Endothelial cell of umbilical vein (primary cell): ENCODE data around the gene CELSR3.

Experiments used
- EZH2 ChIP-seq: IDR thresholded peaks from 2 replicates; pipeline ENCODE4 v1.6.1; 2012; ENCODE audit warnings: borderline replicate concordance, low read depth, mild to moderate bottlenecking, moderate library complexity, low read length, inconsistent platforms; ENCODE audit not compliant: severe bottlenecking
- FOS ChIP-seq: IDR thresholded peaks from 2 replicates; pipeline ENCODE4 v1.6.1; 2011; ENCODE audit warnings: mild to moderate bottlenecking, low read length, moderate library complexity, borderline replicate concordance; ENCODE audit not compliant: insufficient read depth
- JUN ChIP-seq: IDR thresholded peaks from 2 replicates; pipeline ENCODE4 v1.6.1; 2011; ENCODE audit warnings: borderline replicate concordance, low read depth; ENCODE audit not compliant: insufficient read length, insufficient read depth
- MYC ChIP-seq: IDR thresholded peaks from one replicate; pipeline ENCODE4 v1.6.1; 2011; ENCODE audit warnings: mild to moderate bottlenecking, low read depth, low read length
- POLR2A ChIP-seq: IDR thresholded peaks from 2 replicates; pipeline ENCODE4 v1.6.1; 2012; ENCODE audit warnings: low read depth, mild to moderate bottlenecking, control low read depth, low read length
- POLR2AphosphoS5 ChIP-seq: IDR thresholded peaks from 2 replicates; pipeline ENCODE4 v1.6.1; 2012; ENCODE audit warnings: low read depth, mild to moderate bottlenecking, control low read depth, low read length, moderate library complexity; ENCODE audit not compliant: insufficient read depth
- TF ChIP-seq, protein P1 (sequence below), 2 donors: IDR thresholded peaks; 1 replicate in 1 of 2; 2 replicates in 1 of 2; pipeline ENCODE4 v1.5.1; 2011; ENCODE audit warnings: low read length in 2 of 2, mild to moderate bottlenecking in 2 of 2, moderate library complexity in 2 of 2, control low read depth in 1 of 2, inconsistent platforms in 1 of 2, low read depth in 1 of 2; ENCODE audit not compliant: insufficient read depth in 1 of 2; ENCODE audit errors: extremely low read depth in 1 of 2
- TF ChIP-seq, protein P2 (sequence below): IDR thresholded peaks from 2 replicates; pipeline ENCODE4 v1.6.1; 2011; ENCODE audit not compliant: insufficient read depth, insufficient read length

DNA sequence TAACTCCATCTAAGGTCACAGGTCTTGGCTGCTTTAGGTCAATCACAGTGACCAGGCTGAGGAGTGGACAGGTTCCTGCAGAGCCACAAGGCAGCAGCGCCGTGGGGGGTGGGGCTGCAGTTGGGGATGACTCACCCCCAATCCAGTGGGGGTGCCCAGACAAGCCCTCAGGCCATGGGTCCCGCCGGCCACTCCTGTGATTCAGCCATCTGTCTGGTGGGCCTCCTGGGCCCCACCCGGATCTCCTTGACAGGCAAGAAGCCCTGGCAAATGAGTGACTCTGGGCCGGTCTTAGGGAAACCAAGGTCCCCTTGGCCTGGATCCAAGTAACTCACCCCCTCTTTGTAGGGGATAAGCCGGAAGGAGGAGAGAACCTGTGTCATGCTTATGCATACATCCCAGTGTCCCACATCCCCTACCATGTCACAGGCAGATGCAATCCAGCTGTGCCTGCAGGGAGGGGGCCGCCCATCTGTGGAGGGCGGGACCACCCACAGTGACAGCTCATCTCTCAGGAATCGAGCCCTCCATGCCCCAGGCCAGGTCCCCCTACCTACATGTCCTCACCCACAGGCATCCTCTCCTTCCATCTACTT is 67.1 kb downstream of the CELSR3 start:
- TF ChIP-seq EZH2: no peak
- no peak for TF ChIP-seq JUN
- TF ChIP-seq, protein P1, sequence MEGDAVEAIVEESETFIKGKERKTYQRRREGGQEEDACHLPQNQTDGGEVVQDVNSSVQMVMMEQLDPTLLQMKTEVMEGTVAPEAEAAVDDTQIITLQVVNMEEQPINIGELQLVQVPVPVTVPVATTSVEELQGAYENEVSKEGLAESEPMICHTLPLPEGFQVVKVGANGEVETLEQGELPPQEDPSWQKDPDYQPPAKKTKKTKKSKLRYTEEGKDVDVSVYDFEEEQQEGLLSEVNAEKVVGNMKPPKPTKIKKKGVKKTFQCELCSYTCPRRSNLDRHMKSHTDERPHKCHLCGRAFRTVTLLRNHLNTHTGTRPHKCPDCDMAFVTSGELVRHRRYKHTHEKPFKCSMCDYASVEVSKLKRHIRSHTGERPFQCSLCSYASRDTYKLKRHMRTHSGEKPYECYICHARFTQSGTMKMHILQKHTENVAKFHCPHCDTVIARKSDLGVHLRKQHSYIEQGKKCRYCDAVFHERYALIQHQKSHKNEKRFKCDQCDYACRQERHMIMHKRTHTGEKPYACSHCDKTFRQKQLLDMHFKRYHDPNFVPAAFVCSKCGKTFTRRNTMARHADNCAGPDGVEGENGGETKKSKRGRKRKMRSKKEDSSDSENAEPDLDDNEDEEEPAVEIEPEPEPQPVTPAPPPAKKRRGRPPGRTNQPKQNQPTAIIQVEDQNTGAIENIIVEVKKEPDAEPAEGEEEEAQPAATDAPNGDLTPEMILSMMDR (IDR thresholded peaks at IDR 0.05; ENCODE audit: extremely low read depth in 1 of 2, insufficient read depth in 1 of 2, low read depth in 1 of 2, low read length in 2 of 2): no peak
- no peak for TF ChIP-seq POLR2AphosphoS5
- no peak for TF ChIP-seq POLR2A
- no peak for TF ChIP-seq MYC
- TF ChIP-seq FOS: no peak
- TF ChIP-seq, protein P2, sequence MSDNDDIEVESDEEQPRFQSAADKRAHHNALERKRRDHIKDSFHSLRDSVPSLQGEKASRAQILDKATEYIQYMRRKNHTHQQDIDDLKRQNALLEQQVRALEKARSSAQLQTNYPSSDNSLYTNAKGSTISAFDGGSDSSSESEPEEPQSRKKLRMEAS: no peak
